ENCODE results near the gene NOS2. TPM values are rescaled to one million over a fixed set of nuclear protein-coding genes. Genes with fewer than 3 reads are reported as not detected.

NOS2 gene
- polyA plus RNA-seq, 1 donor from 2014 or later: 0.53 TPM

DNA sequence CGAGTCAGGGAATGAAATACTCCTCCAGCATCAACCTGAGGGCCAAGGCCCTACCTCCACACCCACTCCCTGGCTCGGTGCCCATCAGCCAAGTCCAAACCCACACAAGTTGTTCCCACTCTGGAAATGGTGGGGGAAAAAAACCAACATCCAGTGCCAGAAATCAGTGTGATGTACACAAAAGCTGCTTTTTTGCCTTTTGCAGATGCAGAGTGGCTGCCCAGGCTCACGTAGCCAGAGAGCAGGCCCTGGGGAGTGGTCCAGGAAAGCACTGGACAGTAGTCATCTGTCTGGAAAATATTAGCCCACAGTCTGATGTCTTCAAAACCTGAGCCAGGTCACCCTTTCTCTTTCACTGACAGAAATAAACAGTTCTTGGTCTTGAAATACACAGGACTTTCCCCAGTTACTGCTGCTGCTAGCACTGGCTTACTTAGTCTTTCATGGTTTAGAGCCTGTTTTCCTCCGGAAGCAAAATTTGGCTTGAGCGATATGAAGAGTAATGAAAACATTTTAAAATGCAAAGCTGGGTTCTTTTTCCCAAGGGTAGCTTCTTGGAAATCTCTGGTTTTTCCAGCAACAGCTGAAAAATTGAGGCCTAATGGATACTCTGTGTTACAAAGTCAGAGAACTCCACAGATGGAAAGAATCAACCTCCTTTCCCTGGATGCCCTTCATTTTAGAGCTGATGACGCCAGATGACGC lies 18.2 kb upstream of the NOS2 start:
- no peaks in the 10 kb centered on the region for H3K79me2 ChIP-seq (replicated peaks; ENCODE audit: insufficient read depth, low read length)
- no peaks in the 10 kb centered on the region for H4K20me1 ChIP-seq (ENCODE audit: insufficient read depth)
- H3F3A ChIP-seq (ENCODE audit: insufficient read depth, low read length, poor library complexity, severe bottlenecking): no peaks in the 10 kb centered on the region
- H2AFZ ChIP-seq (ENCODE audit: low read depth, low read length): no peak overlapping the region
- TF ChIP-seq, protein P1, sequence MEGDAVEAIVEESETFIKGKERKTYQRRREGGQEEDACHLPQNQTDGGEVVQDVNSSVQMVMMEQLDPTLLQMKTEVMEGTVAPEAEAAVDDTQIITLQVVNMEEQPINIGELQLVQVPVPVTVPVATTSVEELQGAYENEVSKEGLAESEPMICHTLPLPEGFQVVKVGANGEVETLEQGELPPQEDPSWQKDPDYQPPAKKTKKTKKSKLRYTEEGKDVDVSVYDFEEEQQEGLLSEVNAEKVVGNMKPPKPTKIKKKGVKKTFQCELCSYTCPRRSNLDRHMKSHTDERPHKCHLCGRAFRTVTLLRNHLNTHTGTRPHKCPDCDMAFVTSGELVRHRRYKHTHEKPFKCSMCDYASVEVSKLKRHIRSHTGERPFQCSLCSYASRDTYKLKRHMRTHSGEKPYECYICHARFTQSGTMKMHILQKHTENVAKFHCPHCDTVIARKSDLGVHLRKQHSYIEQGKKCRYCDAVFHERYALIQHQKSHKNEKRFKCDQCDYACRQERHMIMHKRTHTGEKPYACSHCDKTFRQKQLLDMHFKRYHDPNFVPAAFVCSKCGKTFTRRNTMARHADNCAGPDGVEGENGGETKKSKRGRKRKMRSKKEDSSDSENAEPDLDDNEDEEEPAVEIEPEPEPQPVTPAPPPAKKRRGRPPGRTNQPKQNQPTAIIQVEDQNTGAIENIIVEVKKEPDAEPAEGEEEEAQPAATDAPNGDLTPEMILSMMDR (IDR thresholded peaks at IDR 0.05; ENCODE audit: poor library complexity, severe bottlenecking): no peak
- TF ChIP-seq RAD21 (conservative IDR thresholded peaks at IDR 0.05) (no peak), POLR2AphosphoS5 (IDR thresholded peaks at IDR 0.05) (no peak), EZH2 (IDR thresholded peaks at IDR 0.05; ENCODE audit: borderline replicate concordance, insufficient read depth, low read length, poor library complexity, severe bottlenecking) (no peak), EP300 (conservative IDR thresholded peaks at IDR 0.05; ENCODE audit: poor library complexity, severe bottlenecking) (no peak), SMC3 (conservative IDR thresholded peaks at IDR 0.05; ENCODE audit: poor library complexity) (no peak), MXI1 (conservative IDR thresholded peaks at IDR 0.05; ENCODE audit: poor library complexity, severe bottlenecking) (no peak), TAF1 (IDR thresholded peaks at IDR 0.05; ENCODE audit: low read depth) (no peak)
- TF ChIP-seq, protein P2, sequence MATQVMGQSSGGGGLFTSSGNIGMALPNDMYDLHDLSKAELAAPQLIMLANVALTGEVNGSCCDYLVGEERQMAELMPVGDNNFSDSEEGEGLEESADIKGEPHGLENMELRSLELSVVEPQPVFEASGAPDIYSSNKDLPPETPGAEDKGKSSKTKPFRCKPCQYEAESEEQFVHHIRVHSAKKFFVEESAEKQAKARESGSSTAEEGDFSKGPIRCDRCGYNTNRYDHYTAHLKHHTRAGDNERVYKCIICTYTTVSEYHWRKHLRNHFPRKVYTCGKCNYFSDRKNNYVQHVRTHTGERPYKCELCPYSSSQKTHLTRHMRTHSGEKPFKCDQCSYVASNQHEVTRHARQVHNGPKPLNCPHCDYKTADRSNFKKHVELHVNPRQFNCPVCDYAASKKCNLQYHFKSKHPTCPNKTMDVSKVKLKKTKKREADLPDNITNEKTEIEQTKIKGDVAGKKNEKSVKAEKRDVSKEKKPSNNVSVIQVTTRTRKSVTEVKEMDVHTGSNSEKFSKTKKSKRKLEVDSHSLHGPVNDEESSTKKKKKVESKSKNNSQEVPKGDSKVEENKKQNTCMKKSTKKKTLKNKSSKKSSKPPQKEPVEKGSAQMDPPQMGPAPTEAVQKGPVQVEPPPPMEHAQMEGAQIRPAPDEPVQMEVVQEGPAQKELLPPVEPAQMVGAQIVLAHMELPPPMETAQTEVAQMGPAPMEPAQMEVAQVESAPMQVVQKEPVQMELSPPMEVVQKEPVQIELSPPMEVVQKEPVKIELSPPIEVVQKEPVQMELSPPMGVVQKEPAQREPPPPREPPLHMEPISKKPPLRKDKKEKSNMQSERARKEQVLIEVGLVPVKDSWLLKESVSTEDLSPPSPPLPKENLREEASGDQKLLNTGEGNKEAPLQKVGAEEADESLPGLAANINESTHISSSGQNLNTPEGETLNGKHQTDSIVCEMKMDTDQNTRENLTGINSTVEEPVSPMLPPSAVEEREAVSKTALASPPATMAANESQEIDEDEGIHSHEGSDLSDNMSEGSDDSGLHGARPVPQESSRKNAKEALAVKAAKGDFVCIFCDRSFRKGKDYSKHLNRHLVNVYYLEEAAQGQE (IDR thresholded peaks at IDR 0.05; ENCODE audit: borderline replicate concordance): no peak
- no peak overlapping the region for H3K4me3 ChIP-seq (ENCODE audit: low read length)
- H3K9ac ChIP-seq (ENCODE audit: low read length): no peak overlapping the region
- no peaks in the 10 kb centered on the region for H3K27me3 ChIP-seq (ENCODE audit: insufficient read depth, low read depth, low read length)
- H3K9me2 ChIP-seq (ENCODE audit: insufficient read depth, low read length): no peaks in the 10 kb centered on the region
- H3K27ac ChIP-seq (ENCODE audit: low read length): no peak overlapping the region
- H3K9me3 ChIP-seq (ENCODE audit: low read length): no peaks in the 10 kb centered on the region
- no peaks in the 10 kb centered on the region for H3K36me3 ChIP-seq (ENCODE audit: insufficient read depth, low read length)
- no peak overlapping the region for H3K4me2 ChIP-seq (ENCODE audit: low read length)

DNA sequence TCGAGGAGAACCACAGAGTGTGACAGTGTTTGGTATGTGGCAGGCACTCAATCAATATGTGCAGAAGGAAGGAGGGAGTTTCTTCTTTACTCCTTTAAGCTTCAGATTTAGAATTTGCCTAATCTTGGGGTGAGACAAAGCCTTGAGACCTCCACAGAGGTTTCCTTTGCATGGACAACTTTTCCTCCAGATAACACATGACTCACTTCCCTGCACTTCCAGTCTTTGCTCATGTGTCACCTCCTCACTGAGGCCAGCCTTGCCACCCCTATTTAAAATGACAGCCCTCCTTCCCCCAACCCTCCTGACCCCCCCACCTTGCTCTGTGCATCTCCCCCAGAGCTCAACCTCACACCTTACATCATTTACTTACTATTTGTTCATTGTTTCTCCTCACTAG lies 17.4 kb upstream of the NOS2 start:
- H3K9ac ChIP-seq (ENCODE audit: low read length): no peak overlapping the region
- no peaks in the 10 kb centered on the region for H3K27me3 ChIP-seq (ENCODE audit: insufficient read depth, low read depth, low read length)
- H3K4me3 ChIP-seq (ENCODE audit: low read length): no peak overlapping the region
- no peaks in the 10 kb centered on the region for H3F3A ChIP-seq (ENCODE audit: insufficient read depth, low read length, poor library complexity, severe bottlenecking)
- H3K4me2 ChIP-seq (ENCODE audit: low read length): no peak overlapping the region
- no peaks in the 10 kb centered on the region for H3K79me2 ChIP-seq (replicated peaks; ENCODE audit: insufficient read depth, low read length)
- no peaks in the 10 kb centered on the region for H3K9me2 ChIP-seq (ENCODE audit: insufficient read depth, low read length)
- H3K27ac ChIP-seq (ENCODE audit: low read length): no peak overlapping the region
- H3K36me3 ChIP-seq (ENCODE audit: insufficient read depth, low read length): no peaks in the 10 kb centered on the region
- H2AFZ ChIP-seq (ENCODE audit: low read depth, low read length): no peak overlapping the region
- H3K9me3 ChIP-seq (ENCODE audit: low read length): no peaks in the 10 kb centered on the region
- TF ChIP-seq EZH2 (IDR thresholded peaks at IDR 0.05; ENCODE audit: borderline replicate concordance, insufficient read depth, low read length, poor library complexity, severe bottlenecking) (no peak), EP300 (conservative IDR thresholded peaks at IDR 0.05; ENCODE audit: poor library complexity, severe bottlenecking) (no peak), SMC3 (conservative IDR thresholded peaks at IDR 0.05; ENCODE audit: poor library complexity) (no peak), MXI1 (conservative IDR thresholded peaks at IDR 0.05; ENCODE audit: poor library complexity, severe bottlenecking) (no peak), RAD21 (conservative IDR thresholded peaks at IDR 0.05) (no peak), TAF1 (IDR thresholded peaks at IDR 0.05; ENCODE audit: low read depth) (no peak), POLR2AphosphoS5 (IDR thresholded peaks at IDR 0.05) (no peak)
- TF ChIP-seq, protein P2 (IDR thresholded peaks at IDR 0.05; ENCODE audit: borderline replicate concordance): no peak
- TF ChIP-seq, protein P1 (IDR thresholded peaks at IDR 0.05; ENCODE audit: poor library complexity, severe bottlenecking): no peak
- H4K20me1 ChIP-seq (ENCODE audit: insufficient read depth): no peaks in the 10 kb centered on the region

All from neural cell (in vitro differentiated cells).